ENCODE data around the gene CARS1.
A peak's percentile ranks its signal among the peaks of the same experiment; 100 is the strongest.

The CARS1 gene

DNA sequence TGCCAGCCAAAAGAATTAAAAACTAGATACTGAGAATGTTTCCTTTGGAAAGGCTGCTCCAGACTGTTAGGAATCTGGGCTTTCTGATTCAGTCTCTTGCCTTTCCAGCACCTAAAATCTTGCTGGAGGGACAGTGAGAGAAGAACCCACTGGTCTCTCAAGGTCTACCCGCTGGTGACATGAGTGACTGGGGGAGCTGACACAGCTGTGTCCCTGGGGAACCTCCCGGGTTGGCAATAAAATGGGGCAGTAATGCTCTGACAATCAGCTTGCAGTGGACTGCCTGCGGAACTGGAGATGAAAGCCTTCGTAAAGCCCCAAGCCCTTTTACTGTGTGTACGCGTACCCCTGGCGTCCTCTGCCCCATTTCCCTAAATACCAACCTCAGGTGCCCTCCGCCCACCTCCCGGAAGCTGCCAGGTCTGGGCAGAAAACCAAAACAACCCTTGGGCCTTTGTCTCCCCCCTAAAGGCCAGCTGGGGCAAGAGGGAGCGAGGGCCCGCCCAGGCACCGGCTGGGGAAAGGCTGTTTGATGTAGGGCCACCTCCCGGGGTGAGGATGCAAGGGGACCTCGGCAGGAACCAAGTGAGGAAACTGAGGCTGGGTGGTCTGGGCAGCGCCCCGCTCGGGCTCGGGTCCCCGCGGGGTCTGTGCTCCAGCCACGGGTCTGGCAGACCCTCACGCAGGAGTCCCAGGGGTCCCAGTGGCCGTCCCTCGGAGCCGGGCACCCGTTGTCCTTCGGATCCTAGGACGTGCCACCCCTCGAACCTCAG is 741 bp downstream of the CARS1 start:
- Mint-ChIP-seq H3K27ac (peak overlapping the region; percentile 73), H3K4me1 (ENCODE audit: low read depth) (peaks cover 38% of the 10 kb centered on the region), H3K9me3 (no peaks in the 10 kb centered on the region), H3K27me3 (ENCODE audit: low read depth) (no peaks in the 10 kb centered on the region), H3K36me3 (ENCODE audit: low read depth) (peaks cover 6% of the 10 kb centered on the region), H3K4me3 (peak overlapping the region; percentile 85)

DNA sequence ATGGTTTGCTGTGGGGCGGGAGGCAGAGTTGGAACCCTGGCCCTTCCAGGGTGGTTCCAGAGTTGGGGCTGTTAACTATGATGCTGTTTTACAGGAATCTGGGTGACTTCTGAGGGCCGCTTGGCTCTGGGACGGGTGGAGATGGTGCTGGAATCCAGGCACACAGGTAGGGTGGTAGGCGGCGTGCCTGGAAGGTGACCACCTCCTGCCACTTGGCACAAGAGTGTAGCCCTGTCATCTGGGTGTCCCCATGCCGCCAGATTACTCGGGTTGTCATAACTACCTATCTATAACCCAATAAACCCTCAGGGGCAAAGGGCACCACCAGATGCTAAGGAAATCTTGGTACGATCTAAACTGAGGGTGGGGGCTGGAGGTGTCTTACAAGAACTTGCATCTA is 1.3 kb downstream of the CARS1 start:
- Mint-ChIP-seq H3K4me1 (ENCODE audit: low read depth) (peaks cover 43% of the 10 kb centered on the region), H3K36me3 (ENCODE audit: low read depth) (peaks cover 6% of the 10 kb centered on the region), H3K4me3 (peak overlapping the region; percentile 84), H3K27ac (peak overlapping the region; percentile 70), H3K9me3 (no peaks in the 10 kb centered on the region), H3K27me3 (ENCODE audit: low read depth) (no peaks in the 10 kb centered on the region)

DNA sequence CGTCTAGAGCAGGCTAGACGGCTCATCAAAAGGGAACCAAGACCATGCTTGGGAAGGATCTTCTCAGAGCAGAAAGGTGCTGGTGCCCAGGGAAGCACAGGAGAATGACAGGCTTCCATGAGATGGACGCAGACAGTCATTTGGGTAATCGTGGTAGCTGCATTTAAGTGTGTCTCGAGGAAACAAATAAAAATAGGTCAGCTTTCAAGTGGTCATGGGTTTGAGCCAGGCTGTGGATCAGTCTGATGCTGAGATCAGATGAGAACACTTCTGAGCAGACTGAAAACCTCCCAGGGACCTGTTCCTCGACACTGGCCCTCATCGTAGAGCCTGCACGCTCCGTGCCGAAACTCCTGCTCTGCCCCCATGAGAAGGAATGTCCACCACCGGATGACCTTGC is 4.7 kb downstream of the CARS1 start:
- no peak overlapping the region for H3K27ac Mint-ChIP-seq

DNA sequence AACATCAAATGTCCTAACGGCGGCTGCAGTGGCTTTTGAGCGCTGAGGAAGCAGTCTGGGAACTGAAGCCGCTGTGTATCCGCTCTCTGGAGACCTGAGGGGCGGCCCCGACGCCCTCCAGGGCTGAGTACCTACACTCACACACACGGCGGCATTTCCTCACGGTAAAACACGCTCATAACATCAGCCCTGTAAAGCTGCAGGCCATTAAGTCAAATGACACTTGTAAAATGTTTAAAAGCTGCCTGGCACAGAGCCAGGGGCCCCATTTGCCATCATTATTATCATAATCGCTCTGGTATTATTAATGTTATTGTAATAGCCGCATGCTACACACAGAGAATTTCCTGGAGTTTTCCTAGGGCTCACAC is 5.1 kb downstream of the CARS1 start:
- Mint-ChIP-seq H3K36me3 (ENCODE audit: low read depth) (peaks cover 7% of the 10 kb centered on the region), H3K27me3 (ENCODE audit: low read depth) (no peaks in the 10 kb centered on the region), H3K9me3 (no peaks in the 10 kb centered on the region), H3K4me1 (ENCODE audit: low read depth) (peaks cover 51% of the 10 kb centered on the region), H3K4me3 (no peak overlapping the region), H3K27ac (no peak overlapping the region)

More for the DNA sequence above, 4.7 kb downstream of the CARS1 start:
- no peak overlapping the region for H3K4me3 Mint-ChIP-seq
- H3K4me1 Mint-ChIP-seq (ENCODE audit: low read depth): peaks cover 53% of the 10 kb centered on the region
- no peaks in the 10 kb centered on the region for H3K9me3 Mint-ChIP-seq
- H3K36me3 Mint-ChIP-seq (ENCODE audit: low read depth): peaks cover 7% of the 10 kb centered on the region
- no peaks in the 10 kb centered on the region for H3K27me3 Mint-ChIP-seq (ENCODE audit: low read depth)

DNA sequence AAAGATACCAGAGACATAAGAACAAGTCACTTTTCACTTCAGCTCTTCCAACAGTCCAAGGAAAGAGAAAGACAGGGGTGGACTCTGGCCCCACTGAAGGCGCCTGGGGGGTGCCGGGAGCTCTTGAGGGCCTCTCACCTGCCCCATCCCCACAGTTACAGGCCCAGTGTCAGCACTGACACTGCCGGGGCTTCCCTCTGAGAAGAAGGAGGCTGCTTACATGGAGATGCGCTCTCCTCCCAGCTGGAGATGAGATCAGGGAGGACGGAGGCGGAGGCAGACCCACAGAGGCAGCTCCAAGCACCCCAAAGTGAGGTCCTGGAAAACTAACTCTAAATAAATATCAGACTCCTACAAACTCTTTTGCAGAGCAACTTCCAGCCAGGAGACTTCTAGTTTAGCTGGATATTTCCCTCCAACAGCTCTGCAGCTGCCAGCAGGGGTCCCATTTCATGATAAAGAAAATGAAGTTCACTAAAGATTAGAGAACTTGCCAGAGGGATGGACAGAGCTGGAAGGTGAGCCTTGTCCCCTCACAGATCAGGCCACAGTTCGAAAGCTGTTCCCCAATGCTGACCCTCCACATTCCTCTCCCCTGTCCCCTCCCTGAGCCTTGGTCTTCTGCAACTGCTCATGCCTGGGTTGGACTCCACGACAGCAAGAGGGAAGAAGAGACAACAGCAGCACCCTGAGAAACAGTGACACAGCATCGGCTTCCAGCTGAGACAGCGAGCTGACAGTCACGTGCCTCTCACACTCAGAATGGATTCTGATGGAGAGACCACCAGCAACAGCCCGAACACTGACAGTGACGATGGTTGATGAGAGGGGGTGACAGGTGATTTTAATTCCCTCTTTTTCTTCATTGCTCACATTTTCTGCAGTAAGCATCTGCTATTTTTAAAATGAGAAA is 5.8 kb downstream of the CARS1 start:
- Mint-ChIP-seq H3K27ac (peak overlapping the region; percentile 89), H3K4me1 (ENCODE audit: low read depth) (peaks cover 51% of the 10 kb centered on the region), H3K9me3 (no peaks in the 10 kb centered on the region), H3K36me3 (ENCODE audit: low read depth) (peaks cover 10% of the 10 kb centered on the region), H3K4me3 (no peak overlapping the region), H3K27me3 (ENCODE audit: low read depth) (no peaks in the 10 kb centered on the region)

DNA sequence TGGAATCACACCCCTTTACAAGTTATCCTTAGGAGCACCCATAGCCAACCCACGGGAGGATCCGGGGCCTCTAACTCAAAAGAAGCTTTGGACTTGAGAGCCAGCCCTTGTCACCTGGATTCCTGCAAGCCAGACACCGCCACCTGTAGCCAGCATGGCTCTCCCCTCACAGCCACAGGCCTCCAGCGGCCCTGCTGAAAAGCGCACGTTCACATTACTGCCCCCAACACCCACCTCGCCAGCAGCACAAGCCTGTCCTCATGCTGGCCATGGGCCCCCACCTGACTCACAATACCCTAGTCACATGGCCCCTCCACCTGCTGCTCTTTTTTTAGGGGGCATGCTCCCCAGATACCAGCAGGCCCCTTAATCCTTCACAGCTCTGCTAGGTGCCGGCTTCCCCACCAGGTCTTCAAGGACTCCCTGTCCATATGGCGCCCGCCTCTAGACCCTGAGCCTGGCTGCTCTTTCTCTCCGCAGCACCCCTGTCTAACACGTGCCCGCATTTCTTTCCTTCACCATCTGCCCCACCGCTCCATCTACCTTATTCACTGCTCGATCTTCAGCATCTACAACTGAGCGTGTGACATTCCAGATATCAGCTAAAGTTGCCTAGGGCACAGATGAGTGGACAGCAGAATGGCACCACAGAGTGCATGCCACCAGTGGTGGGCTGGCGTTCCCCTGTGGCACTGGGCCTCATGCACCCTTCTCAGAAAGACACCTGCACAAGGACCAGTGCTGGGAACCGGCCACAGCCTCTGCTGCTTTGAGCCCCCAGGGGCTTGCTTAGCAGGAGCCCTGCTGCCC is 6.6 kb downstream of the CARS1 start:
- no peaks in the 10 kb centered on the region for H3K9me3 Mint-ChIP-seq
- peaks cover 43% of the 10 kb centered on the region for H3K4me1 Mint-ChIP-seq (ENCODE audit: low read depth)
- H3K4me3 Mint-ChIP-seq: no peak overlapping the region
- H3K27ac Mint-ChIP-seq: peak overlapping the region; percentile 89
- H3K27me3 Mint-ChIP-seq (ENCODE audit: low read depth): no peaks in the 10 kb centered on the region
- H3K36me3 Mint-ChIP-seq (ENCODE audit: low read depth): peaks cover 12% of the 10 kb centered on the region

DNA sequence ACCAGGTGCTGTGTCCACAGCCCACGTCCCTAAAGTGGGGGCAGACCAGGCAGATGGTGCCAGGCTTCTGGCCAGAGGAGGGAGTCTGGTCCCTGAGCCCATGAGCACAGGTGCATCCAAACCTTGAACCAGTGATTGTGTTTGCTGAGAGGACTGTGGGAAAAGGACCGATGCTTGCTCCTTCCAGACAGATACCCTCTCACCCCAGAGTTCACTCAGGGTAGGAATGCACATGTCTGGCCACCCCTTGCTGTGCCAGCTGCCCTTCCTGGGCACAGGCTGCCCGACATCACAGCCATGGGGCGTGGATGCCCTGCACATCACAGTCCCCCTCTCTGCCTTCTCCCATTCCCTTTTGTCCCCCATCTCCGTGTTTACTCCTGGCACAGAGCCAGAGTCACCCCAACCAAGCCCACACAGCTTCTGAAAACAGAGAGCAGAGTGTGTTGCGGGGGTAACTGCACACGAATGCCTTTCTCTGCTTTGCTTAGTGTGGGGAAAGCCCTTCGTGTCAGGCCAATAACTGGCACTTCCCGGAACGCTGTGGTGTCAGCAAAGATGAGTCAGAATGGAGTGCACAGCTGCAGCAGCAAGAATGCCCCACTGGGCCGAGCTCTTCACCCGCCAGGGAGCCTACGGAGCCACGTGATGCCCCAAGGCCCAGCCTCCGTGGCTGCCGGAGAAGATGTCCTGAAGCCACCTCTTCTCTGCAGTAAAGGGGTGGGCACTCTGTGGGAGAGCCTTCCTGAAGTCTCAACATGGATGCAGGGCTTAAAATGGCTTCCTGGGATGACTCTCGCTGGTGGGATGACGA is 7.6 kb downstream of the CARS1 start:
- H3K27ac Mint-ChIP-seq: peak overlapping the region; percentile 89
- peak overlapping the region; percentile 52 for H3K4me3 Mint-ChIP-seq
- H3K4me1 Mint-ChIP-seq (ENCODE audit: low read depth): peaks cover 37% of the 10 kb centered on the region

DNA sequence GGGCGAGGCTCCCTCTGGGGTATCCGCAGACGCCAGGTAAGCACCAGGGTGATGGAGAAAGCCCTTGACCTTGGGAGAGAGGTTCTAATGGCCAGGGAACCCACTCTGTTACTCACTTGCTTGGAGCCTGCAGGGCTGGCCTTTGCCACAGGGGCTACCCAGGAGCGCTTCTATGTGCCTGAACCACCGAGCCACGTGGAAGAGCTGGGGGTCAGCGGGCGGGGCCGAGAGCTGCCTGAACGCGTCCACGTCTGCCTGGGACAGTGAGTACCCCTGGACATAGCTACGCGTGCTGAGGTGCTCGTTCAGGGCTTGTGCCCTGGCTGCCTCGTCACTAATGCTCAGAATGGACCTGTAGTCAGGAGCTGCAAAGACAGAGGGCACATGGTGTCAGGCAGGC is 9.6 kb downstream of the CARS1 start:
- H3K27ac Mint-ChIP-seq: no peak overlapping the region
- H3K27me3 Mint-ChIP-seq (ENCODE audit: low read depth): no peaks in the 10 kb centered on the region
- peaks cover 14% of the 10 kb centered on the region for H3K36me3 Mint-ChIP-seq (ENCODE audit: low read depth)
- H3K4me1 Mint-ChIP-seq (ENCODE audit: low read depth): peaks cover 27% of the 10 kb centered on the region
- H3K9me3 Mint-ChIP-seq: no peaks in the 10 kb centered on the region
- H3K4me3 Mint-ChIP-seq: no peak overlapping the region

More for the DNA sequence above, 7.6 kb downstream of the CARS1 start:
- H3K36me3 Mint-ChIP-seq (ENCODE audit: low read depth): peaks cover 10% of the 10 kb centered on the region
- no peaks in the 10 kb centered on the region for H3K27me3 Mint-ChIP-seq (ENCODE audit: low read depth)
- no peaks in the 10 kb centered on the region for H3K9me3 Mint-ChIP-seq

DNA sequence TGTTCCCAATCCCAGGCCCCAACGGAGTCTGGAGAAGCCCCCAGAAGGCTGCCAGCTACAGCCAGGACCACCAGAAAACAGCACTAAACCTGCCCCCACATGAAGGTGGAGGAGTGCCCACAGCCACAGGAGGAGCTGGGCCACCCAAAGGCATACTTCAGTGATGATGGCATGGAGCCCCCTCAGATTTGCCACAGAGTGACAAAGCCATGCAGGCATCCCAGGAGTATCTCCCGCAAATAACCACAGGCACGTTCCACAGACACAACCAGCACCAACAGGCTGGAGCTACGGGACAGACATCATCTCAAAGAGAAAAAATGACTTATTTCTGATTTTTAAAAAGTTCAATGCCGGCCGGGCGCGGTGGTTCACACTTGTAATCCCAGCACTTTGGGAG is 10.6 kb downstream of the CARS1 start:
- H3K27ac Mint-ChIP-seq: no peak overlapping the region
- no peaks in the 10 kb centered on the region for H3K27me3 Mint-ChIP-seq (ENCODE audit: low read depth)
- no peaks in the 10 kb centered on the region for H3K9me3 Mint-ChIP-seq
- H3K4me1 Mint-ChIP-seq (ENCODE audit: low read depth): peaks cover 25% of the 10 kb centered on the region
- no peak overlapping the region for H3K4me3 Mint-ChIP-seq
- peaks cover 14% of the 10 kb centered on the region for H3K36me3 Mint-ChIP-seq (ENCODE audit: low read depth)

DNA sequence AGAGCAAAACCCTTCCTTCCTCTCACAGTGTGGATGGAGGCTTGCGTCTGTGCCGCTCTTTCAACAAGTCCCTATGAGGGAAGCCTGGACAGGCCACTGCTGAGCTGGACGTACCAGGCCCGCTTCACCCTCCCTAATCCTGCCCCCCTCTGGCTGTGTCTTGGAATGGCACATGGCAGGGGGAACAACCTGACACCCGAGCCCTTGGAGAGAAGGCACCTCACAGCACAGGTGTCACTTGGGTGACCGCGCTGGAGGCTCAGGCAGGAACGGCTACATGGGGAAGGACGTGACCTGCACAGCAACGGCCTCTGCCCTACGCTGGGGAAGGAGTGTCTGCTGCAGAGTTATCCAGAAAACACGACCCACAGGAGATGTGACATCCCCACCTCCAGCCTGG is 11.0 kb downstream of the CARS1 start:
- no peaks in the 10 kb centered on the region for H3K27me3 Mint-ChIP-seq (ENCODE audit: low read depth)
- H3K4me1 Mint-ChIP-seq (ENCODE audit: low read depth): peaks cover 21% of the 10 kb centered on the region
- H3K36me3 Mint-ChIP-seq (ENCODE audit: low read depth): peaks cover 14% of the 10 kb centered on the region
- H3K27ac Mint-ChIP-seq: no peak overlapping the region
- no peak overlapping the region for H3K4me3 Mint-ChIP-seq
- H3K9me3 Mint-ChIP-seq: no peaks in the 10 kb centered on the region

DNA sequence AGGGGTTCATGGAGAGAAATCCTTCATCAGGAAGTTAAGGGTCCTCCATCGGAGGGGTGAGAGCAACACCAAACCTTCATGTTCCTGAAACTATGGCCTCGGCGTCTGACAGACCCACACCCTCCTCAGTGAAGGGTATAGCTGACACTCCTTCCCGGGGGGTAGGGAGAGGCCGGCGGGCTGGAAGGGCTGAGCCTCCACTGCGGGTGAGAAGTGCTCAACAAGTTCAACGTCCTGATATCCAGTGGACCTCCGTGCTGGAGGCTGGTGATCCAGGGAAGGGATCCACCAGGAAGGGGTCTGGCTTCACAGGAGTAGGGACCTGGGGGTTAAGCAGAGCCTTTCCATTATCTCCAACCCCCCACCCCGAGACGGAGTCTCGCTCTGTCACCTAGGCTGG is 12.3 kb downstream of the CARS1 start:
- H3K4me3 Mint-ChIP-seq: no peak overlapping the region
- H3K27ac Mint-ChIP-seq: no peak overlapping the region
- H3K4me1 Mint-ChIP-seq (ENCODE audit: low read depth): peaks cover 10% of the 10 kb centered on the region
- no peaks in the 10 kb centered on the region for H3K9me3 Mint-ChIP-seq
- no peaks in the 10 kb centered on the region for H3K27me3 Mint-ChIP-seq (ENCODE audit: low read depth)
- H3K36me3 Mint-ChIP-seq (ENCODE audit: low read depth): peaks cover 23% of the 10 kb centered on the region

DNA sequence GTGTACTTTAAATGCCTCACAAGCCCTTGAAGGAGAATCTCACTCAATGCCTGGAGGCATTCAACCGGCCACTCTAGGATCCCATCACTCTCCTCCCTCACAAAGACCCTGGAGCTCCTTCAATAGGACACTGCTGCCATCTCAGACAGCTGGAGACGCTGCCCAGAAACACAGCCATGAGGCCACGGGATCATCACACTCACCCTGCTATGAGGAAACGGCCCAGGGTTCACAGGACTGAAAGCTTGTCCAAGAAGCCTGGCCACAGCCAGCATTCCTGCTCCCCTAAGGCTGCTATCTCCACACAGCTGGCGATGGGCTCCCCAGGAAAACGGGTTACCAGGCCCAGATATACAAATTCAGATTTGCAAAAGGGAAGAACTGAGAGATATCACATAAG is 13.2 kb downstream of the CARS1 start:
- Mint-ChIP-seq H3K36me3 (ENCODE audit: low read depth) (peaks cover 27% of the 10 kb centered on the region), H3K9me3 (no peaks in the 10 kb centered on the region)

DNA sequence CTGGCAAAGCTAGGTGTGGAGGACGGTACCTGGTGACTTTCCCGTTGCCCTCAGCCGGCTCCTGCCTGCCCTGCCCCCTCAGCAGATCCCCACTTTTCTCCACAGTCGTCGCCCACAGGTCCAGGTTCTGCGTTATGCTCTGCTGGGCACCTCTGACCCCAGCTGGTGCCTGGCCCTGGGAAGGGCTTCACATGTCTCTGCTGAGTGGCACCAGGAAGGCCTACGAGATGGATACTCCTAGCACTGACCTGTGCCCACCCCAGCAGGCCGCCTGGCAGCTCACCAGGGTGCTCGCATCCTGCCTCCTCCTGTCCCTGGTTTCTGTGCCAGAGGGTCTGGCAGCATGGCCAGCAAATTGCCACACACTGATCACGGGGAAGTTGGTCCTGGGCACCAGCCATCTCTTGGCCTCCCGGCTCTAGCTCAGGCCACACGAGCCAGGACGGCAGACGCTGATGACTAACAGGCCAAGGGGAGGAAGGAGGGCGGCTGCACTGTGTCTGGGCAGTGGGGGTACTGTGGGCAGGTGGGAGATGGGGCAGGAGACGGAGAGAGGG is 13.8 kb downstream of the CARS1 start:
- peaks cover 4% of the 10 kb centered on the region for H3K4me1 Mint-ChIP-seq (ENCODE audit: low read depth)
- H3K27ac Mint-ChIP-seq: no peak overlapping the region
- H3K4me3 Mint-ChIP-seq: no peak overlapping the region
- H3K36me3 Mint-ChIP-seq (ENCODE audit: low read depth): peaks cover 30% of the 10 kb centered on the region
- H3K9me3 Mint-ChIP-seq: no peaks in the 10 kb centered on the region
- no peaks in the 10 kb centered on the region for H3K27me3 Mint-ChIP-seq (ENCODE audit: low read depth)

More for the DNA sequence above, 13.2 kb downstream of the CARS1 start:
- H3K27ac Mint-ChIP-seq: no peak overlapping the region
- no peaks in the 10 kb centered on the region for H3K27me3 Mint-ChIP-seq (ENCODE audit: low read depth)
- H3K4me1 Mint-ChIP-seq (ENCODE audit: low read depth): peaks cover 4% of the 10 kb centered on the region
- no peak overlapping the region for H3K4me3 Mint-ChIP-seq
